ENCODE measurements around the gene MRPS10.

The MRPS10 gene

DNA sequence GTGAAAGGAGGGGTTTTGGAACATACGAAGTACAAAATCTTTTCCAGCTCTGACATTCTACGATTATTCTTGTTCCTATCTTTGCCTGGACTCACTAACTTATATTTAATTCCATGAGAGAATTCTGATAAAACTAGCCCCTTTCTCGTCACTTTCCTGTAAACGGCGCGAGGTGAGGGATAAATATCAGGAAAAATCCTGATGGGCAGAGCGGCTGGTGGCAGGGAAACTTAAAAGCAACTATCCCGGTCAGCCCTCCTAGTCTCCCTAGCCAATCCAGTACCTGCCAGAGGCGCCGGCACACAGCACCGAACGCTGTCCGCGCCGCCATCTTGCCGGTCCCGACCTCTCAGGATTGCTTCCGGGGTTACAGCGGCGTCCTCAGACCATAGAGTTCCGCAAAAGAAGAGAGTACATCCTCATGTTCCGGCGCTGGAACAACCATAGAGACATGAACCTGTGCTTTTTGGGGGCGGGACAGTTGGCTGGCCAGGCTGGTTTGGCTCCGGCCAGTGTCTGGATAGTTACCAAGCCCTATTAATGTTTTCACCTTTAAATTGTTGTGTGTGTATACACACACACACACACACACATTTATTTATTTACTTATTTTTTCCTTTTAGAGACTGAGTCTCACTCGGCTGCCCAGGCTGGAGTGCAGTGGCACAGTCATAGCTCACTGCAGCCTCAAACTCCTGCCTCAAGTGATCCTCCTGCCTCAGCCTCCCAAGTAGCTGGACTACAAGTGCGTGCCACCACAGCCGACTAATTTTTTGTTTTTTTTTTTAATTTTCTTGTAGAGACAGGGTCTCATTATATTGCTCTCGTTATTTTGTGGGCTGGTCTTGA lies at the start of gene MRPS10:
Gene MRPS10, minus strand, starts transcription at position 343 of the 849 bp plus-strand sequence. Its CDS starts 12 bp downstream, at position 331.
- TF ChIP-seq, protein P1, sequence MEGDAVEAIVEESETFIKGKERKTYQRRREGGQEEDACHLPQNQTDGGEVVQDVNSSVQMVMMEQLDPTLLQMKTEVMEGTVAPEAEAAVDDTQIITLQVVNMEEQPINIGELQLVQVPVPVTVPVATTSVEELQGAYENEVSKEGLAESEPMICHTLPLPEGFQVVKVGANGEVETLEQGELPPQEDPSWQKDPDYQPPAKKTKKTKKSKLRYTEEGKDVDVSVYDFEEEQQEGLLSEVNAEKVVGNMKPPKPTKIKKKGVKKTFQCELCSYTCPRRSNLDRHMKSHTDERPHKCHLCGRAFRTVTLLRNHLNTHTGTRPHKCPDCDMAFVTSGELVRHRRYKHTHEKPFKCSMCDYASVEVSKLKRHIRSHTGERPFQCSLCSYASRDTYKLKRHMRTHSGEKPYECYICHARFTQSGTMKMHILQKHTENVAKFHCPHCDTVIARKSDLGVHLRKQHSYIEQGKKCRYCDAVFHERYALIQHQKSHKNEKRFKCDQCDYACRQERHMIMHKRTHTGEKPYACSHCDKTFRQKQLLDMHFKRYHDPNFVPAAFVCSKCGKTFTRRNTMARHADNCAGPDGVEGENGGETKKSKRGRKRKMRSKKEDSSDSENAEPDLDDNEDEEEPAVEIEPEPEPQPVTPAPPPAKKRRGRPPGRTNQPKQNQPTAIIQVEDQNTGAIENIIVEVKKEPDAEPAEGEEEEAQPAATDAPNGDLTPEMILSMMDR (IDR thresholded peaks at IDR 0.05; ENCODE audit: extremely low read depth, insufficient read depth, missing control alignments): no peak
- peak; percentile 87 for DNase-seq (ENCODE audit: low spot score)
- in situ Hi-C loops (cut with MboI; ENCODE audit: low pct_unique_long_range_greater_than_20kb, low sequenced_read_pairs, unreplicated experiment): no loop called here

DNA sequence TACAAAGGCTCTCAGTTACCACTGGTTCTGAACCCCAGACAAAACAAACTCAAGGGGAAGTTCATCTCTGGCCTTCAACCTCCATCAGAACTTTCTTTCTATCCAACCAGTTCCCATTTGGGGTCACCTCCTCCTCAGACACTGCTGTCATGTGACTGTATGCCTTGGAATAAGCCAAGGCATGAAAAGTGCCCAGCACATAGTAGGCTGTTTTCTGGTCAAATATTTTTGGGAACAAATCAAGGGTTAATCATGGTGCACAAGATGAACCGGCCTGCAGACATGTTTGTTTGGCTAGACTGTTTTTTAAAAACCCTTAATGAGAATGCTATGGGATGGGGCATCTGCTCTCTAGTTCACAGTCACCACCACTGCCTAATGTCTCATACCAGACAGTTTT lies 48.9 kb upstream of the MRPS10 start:
- TF ChIP-seq, protein P1 (IDR thresholded peaks at IDR 0.05; ENCODE audit: extremely low read depth, insufficient read depth, missing control alignments): no peak
- in situ Hi-C loops (cut with MboI; ENCODE audit: low pct_unique_long_range_greater_than_20kb, low sequenced_read_pairs, unreplicated experiment): loop anchor here (25.0 kb wide), 1 partner anchor 271 kb away; no protein-coding TSS in a partner anchor
- no peak for DNase-seq (ENCODE audit: low spot score)

DNA sequence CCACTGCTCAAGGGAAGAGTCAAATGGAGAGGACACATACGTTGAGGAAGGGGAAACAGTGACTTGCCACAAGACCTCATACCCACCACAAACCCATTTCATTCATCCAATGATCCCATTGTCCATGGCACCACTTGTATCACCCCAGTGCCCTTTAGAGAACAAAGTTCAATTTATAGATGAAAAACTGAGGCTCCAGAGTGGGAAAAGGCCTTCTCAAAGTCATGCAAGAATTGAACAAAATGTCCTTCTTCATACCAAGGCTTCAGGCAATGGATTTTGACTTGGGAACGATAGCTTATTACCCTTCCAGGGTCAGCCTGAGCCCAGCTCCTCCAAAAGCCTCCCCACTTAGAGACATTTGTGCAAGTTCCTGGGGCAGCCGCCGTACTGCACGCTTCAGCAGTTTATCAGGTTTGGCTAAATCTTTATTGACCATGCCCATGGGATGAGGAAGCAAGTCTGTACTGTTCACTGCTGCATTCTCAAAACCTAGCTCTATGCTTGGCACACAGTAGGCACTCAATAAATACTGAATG lies 47.3 kb upstream of the MRPS10 start:
- no peak for DNase-seq (ENCODE audit: low spot score)
- in situ Hi-C loops (cut with MboI; ENCODE audit: low pct_unique_long_range_greater_than_20kb, low sequenced_read_pairs, unreplicated experiment): loop anchor here (25.0 kb wide), 1 partner anchor 272 kb away; no protein-coding TSS in a partner anchor
- TF ChIP-seq, protein P1 (IDR thresholded peaks at IDR 0.05; ENCODE audit: extremely low read depth, insufficient read depth, missing control alignments): no peak

DNA sequence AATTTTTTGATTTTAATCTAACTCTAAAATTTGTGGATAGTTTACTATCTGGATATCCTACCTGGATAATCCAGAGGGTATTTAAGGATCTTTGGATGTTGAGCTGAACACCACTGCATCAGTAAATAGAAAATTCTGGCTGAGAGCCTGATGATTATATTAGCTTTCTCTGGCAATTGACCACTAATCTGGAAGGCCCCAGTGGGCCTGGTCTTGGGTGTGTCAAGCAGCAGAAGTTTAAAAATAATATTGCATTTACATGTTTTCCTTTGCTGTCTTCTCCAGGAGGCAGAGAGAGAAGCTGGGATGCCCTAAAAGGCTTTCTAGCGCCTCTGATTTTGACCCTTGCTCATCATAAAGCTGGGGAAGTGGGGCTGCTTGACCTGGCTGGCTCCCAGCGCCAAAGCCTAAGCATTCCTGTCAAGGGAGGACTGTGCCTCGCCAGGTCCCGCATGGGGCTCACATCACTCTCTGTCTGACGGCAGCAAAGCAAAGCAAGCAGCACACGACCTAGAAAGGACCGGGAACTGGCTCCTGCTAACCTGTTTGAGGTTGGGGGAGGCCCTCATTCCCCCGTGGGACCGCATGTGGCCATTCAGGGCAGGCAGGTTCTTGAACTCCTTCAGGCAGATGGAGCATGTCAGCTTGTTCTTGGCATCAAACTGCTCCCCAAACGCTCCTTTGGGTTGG lies 46.6 kb upstream of the MRPS10 start:
- no peak for DNase-seq (ENCODE audit: low spot score)
- TF ChIP-seq, protein P1 (IDR thresholded peaks at IDR 0.05; ENCODE audit: extremely low read depth, insufficient read depth, missing control alignments): no peak
- in situ Hi-C loops (cut with MboI; ENCODE audit: low pct_unique_long_range_greater_than_20kb, low sequenced_read_pairs, unreplicated experiment): loop anchor here (25.0 kb wide), 1 partner anchor 273 kb away; no protein-coding TSS in a partner anchor

DNA sequence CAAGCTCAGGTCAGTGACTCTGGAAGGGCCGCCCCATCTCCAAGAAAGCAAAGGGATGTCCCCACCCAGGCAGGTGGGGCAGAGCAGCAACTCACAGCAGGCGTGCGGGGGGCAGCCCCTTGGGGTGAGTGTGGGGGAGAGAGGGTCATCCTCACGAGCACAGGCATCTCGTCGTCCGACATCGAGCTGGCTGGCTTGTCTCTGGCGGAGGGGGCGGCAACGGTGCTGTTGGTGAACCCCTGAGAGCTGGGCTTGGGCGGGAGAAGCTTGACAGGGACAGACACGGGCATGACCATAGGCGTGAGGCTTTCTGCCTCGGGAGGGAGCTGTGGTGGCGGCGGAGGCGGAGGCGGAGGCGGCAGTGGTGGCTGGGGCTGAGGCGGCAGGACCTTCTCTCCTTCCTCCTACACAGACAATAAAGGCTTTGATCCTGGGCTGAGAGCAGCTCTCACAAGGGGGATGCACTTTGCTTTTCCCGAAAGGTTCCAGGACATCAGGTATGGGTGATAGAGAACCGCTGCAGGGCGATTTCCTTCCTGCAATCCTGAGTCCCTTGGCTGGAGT lies 45.6 kb upstream of the MRPS10 start:
- in situ Hi-C loops (cut with MboI; ENCODE audit: low pct_unique_long_range_greater_than_20kb, low sequenced_read_pairs, unreplicated experiment): loop anchor here (25.0 kb wide), 1 partner anchor 274 kb away; no protein-coding TSS in a partner anchor

More for the DNA sequence above, 45.6 kb upstream of the MRPS10 start:
- no peak for DNase-seq (ENCODE audit: low spot score)
- TF ChIP-seq, protein P1 (IDR thresholded peaks at IDR 0.05; ENCODE audit: extremely low read depth, insufficient read depth, missing control alignments): no peak

All from GM13977 (cell line).